Iris pigment epithelial cell (primary cell): ENCODE results near the gene ZDHHC14.
A peak's percentile ranks its signal among the peaks of the same experiment; 100 is the strongest.
"Not testable (repeated sequence)": the region's sequence is repeated elsewhere in the genome, so short reads cannot be mapped to it uniquely, and the experiment has no call there.

Experiments used
- DNase-seq: peaks from one replicate; pipeline ENCODE4 v3.0.0-alpha.2; 2011; ENCODE audit warnings: low read depth

Gene ZDHHC14

DNA sequence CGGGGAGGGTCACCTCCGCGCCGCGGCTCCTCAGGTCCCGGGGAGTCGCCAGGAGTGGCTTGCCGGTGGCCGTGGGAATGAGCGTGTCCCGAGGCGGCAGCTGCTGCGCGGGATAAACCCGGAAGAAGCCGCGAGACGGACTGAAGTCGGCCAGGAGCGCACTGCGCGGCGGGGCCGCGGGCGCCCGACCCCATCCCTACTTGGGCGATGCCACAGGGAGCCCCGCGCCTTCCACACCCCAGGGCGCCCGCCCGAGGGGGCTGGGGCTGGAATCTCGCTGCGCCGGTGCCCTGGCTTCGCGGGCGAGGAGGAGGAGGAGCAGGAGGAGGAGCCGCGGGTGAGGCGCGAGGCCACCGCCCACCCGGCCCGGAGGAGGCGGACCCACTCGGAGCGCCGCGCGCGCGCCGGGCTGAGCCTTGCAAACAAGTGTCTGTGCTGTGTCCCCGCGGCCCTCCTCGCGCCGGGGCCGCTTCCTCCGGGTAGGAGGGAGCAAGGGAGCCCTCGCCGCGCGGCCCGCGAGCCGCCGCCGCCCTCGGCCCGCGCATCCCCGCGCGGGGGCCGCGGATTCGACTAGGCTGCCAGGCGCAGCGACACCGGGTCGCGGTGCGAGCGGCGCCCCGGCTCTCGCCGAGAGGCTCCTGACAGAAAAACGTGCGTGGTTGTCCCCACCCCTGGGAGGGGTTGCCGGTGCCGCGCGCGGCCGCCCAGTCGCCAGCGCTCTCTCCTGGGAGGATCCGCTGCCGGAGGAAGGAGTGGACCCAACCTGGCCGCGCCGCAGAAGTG lies at the start of gene ZDHHC14:
ZDHHC14 (plus strand) TSS at position 412 of the 783 bp plus-strand sequence.
- DNase-seq = peak; percentile 89

DNA sequence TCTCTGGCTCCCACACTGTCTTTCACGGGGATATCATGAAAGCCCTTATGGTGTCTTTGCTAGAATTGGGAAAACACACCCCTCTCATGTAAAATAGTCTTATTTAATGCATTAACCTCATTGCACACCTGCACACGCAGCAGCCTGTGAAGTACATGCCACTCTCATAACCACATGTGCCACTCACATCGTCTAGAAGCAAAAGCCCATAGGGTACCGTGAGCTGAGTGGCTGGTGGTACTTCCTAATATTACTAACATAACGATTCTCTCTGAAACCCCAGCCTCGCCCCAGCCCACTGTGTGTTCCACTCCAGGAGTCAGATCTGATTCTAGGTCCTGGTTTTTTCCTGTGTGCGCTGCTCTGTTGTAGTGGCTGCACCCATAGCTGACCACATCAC lies 48.2 kb upstream of the ZDHHC14 start:
- no peak for DNase-seq

DNA sequence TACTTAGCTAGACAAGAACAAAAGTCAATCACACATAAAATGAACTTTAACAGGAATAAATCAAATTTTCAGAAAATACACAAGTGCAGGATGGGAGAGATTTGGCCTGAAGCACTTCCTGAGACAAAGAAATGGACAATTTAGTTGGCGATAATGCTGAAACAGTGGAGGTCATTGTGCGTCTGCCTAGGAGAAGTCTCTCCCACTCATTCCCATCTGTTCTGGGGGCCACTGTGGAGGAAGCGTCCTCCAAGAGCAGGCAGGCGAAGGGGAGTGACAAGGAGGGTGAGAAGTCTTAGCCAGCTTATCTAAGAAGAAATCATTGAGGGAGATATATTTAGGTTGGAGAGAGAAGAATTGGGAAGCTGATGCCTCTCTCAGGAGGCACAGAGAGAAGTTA lies 47.5 kb upstream of the ZDHHC14 start:
- DNase-seq = no peak

DNA sequence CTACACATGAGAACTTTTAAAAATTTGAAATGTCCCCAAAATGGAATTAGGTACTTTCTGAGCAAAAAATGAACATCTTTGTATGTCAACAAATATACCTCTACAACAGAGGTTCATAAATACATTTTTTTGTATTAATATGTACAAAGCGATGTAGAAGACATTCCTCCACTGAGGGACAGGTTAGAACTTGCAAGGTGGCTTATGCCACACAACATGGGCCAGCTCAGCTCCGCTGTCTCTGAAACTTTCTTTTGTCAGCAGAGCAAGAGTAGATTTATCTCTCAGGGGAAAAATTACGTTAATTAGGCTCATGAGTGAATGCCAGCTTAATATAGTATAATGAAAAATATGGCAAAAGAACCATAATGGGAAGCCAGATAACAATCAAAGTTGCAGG lies 47.0 kb upstream of the ZDHHC14 start:
- DNase-seq = no peak

DNA sequence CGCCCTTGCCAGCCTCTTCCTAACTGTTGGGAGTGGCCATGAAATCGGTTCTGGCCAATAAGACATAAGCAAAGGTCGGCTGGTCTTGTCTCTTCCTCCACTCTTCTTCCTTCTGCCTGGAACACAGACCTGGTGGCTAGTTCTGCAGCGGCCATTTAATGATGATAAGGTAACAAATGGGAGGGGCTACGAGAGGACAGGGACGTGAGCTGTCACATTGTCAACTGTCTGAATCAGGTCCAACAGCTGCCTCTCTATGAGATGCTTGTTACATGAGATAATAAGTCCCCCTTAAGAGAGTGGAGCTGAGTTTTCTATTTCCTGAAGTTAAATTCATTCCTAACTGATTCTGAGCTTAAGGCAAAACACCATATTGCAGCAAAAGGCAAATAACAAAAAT lies 45.2 kb upstream of the ZDHHC14 start:
- no peak for DNase-seq

DNA sequence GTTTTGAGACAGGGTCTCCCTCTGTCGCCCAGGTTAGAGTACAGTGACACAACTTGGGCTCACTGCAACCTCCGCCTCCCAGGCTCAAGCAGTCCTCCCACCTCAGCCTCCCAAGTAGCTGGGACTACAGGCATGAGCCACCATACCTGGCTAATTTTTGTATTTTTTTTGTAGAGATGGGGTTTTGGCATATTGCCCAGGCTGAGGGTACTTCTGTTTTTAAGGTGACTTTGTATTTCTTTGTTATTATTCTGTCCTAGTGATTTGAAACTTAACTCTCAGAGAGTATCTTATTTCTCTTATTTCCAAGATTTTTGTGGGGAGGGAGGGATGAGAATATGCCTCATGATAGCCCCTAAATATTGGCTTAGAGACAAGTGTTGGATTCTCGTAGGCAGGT lies 43.7 kb upstream of the ZDHHC14 start:
- not testable (repeated sequence) for DNase-seq

DNA sequence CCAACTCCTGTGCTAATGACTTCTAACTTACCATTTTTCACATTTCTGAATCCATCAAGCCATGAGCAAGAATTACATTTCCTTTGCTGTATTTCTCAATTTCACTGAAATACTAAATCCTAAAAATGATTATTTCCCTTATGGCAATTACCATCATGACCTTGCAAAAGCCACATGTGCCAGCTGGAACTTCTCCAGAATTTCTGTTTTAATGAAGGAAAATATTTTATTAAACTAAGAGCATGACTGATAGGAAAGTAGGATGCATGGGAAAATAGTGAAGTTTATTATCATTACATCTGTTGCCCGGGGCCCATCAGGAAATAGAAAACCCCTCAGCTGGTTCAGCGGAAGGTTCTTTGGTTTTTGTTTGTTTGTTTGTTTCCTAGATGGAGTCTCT lies 43.2 kb upstream of the ZDHHC14 start:
- DNase-seq = no peak

DNA sequence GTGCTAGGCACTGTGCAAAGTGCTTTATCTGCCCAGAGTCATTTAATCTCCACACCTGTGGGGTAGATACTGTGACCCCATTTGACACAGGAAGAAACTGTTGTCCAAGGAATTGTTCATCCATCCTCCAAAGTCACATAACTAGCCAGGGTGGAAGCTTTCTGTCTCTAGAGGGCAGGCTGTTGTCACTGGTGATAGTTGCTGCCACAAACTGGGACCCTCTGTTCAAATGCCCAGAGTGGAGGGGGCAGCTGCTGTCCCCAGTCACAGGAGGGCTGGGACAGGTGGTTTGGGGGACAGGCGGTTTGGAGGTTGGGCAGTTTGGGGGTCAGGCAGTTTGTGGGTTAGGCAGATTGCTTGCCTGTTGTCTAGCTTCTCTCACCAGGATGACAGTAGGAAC lies 41.6 kb upstream of the ZDHHC14 start:
- no peak for DNase-seq

DNA sequence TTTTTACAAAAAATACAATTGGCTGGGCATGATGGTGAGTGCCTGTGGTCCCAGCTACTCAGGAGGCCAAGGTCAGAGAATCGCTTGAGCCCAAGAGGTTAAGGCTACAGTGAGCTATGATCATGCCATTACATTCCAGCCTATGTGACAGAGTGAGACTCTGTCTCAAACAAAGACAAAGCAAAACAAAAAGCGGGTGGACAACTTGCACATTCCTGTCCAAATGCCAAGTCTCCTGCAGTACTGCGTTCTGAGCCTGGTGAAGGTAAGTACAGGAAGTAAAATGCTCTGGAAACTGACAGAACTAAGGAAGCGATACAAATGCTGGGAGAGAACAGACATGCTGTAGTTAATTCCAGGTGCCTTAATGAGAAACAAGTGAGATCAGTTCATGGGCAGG lies 37.3 kb upstream of the ZDHHC14 start:
- DNase-seq = no peak

DNA sequence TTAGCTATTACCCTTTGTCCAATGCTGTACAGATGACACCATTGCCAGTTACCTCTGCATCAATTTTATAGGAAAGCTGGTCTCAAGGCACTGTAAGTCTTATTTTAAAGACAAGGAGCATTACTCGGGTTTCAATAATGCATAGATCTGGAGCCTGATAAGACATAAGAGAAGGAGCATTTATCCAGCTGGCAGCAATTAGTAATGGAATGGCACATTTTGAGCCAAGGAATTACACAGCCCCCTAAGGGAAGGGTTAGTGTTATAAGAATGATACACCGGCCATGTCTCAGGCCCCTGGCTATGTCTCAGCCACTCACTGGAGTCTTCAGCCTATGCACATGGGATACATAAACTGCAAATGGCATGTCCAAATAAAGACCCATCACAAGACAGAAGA lies 34.6 kb upstream of the ZDHHC14 start:
- DNase-seq = no peak

DNA sequence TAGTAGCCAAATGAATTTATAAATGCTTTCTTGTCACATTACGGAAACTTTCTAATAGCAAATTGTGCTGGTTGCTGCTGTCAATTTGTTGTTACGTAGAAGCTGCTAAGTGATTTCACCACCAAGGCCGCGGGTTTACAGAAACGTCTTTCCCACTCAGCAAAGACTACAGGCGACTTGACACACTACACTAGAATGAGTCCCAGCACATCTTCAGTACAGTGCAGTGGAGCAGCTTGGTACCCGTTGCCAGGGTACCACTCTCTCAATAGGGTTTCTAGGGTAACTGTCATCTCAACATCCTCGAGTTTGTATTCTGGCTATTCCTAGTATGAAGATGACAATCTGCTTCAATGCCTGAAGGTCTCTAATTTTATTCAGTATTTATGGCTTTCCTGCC lies 22.7 kb upstream of the ZDHHC14 start:
- DNase-seq = no peak

DNA sequence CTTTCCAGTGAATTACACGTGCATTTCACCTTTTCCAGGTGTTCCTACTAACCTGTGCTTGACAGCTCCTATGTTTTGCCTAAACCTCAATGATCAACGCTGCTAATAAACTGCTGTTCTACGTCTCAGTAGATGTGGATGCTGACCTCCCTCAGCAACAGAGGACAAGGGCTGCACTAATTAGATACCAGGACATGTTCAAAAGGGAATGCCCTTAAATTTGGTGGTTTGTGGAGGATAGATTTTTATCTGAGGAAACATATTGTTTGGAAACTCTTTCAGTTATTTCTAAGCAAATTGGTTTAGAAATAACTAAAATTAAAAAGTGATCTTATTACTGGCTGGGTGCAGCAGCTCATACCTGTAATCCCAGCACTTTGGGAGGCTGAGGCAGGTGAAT lies 19.1 kb upstream of the ZDHHC14 start:
- DNase-seq = no peak

DNA sequence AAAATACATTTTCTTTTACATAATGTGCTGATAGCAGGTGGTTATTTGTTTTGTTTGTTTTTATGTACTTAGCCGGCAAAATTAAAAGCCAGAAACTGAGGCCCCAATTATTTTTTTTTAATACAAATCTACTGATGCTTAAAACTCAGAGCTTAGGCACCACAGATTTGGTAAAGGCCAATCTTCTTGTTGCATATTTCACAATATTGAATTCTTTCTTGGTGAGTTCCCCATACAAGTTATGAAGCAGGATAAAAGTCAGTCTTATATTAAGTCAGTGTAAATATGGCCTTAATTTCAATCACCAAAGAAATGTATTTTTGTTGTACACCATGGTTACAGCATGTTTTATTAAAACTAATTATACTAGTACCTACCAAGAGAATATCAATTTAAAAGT lies 16.3 kb upstream of the ZDHHC14 start:
- DNase-seq = peak; percentile 18

DNA sequence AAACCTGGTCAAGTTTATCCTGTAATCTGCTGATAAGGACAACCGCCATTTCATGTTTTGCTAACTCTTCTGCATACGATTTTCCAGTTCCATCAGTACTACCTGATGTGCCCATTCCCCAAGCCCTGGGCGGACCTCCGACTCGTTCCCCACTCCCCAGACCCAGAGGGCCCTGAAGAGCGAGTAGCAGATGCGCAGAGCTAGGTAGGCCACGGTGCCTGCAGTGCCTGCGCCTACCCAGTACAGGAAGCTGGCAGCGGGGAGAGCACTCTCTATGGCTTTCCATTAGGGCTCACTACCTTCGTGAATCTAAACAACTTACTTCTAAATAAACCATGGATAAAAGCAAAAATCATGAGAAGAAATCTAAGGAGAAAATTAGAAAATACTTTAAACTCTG lies 14.3 kb upstream of the ZDHHC14 start:
- no peak for DNase-seq

DNA sequence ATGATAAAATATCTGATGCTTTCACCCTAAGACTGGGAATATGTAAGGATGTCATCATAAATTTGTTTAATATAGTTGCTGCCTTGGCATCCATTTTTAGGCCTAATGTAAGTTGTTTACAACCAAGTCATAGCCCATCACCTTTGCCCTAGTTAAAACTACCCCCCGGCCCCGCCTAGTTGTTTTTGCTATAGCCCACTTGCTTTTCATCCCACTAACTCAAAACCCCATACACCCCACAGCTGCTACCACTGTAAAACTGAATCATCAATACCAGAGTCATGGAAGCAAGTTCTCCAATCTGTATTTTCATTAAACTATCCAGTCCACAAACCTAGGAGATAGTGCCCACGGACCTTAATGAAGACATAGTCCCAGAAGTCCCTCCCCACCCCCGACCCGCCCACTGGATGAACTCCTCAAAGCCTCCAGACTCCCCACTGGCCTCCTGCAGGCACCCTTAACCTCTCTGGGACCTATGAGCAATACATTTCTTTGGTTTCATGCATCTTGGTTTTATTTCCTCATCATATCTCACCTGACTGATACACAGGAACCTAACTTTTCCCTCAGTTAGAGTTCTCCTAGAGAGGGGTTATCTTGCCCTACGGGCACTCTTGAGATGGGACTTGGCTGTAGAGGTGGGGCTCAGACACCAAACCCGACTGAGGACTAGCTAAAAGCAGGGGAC lies 12.5 kb upstream of the ZDHHC14 start:
- DNase-seq = no peak

DNA sequence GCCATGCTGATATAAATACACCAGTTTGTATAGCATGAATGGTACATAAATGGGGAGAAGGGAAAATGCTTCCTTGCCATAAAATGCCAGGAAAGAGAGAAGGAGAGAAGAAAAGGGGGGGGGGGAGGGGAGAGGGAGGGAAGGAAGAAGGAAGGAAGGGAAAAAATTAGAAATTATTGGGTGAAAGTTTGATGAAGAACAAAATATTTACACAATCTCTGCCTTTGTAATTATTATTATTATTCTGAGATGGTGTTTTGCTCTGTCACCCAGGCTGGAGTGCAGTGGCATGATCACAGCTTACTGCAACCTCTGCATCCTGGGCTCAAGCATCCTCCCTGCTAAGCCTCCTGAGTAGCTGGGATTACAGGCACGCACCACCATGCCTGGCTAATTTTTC lies 10.2 kb upstream of the ZDHHC14 start:
- DNase-seq = no peak

DNA sequence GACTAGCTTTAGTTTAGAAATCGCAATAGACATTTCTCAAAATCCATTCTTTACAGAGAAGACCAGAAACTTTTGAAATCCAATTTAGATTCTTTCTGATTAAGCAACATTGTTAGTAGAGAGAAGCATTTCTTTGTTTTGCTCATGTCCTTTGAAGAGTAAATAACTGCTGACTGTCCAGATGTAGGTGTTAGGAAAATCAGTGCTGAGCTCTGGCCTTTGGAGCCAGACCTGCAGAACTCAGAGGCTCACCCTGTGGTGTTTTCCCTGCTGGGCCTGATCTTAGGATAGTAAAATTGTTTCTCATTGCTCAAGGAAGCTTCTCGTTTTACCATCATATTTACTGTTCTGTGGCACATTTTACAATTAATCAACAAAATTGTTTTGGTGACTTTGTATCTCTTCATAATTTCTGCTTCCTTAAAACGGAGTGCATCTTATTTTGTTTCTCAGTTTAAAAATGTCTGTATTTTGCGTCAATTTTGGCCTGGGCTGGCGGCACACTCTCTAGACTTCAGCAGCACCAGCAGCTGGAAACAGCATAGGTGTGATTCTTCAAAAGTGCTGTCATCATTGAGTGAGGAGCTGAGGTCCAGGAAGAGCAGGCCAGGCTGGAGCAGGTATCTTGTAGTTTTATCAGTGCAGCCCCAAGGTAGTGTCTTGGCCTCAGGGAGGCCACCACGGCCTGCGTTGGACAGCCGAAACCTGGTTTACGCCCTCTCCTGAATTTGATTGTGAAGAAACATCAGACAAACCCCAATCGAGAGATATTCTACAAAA lies 8.3 kb upstream of the ZDHHC14 start:
- no peak for DNase-seq

DNA sequence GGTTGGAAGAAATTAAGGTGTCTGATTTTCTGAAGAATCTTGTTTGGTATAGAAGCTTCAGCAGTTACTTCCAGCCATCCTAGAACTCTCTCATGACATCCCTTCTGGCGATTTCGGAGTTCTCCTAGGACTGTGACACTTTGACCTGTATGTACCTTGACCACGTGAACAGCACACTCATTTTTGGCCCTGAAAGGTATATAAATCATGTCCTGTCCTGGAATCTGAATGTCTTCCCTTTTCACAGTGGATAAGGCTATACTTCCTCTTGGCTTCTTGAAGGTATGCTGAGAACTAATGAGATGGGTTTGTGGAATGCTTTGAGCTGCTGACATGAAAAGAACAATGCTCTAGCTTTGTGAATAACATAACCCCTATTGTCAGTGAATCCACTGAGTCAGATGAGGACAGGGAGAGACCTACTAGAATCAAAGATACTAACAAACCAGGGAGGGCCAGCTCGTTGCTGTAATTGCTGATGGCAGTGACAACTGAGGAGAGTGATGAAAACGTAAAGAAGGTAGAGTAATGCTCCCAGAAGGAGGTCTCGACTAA lies 6.0 kb upstream of the ZDHHC14 start:
- peak; percentile 3 for DNase-seq

DNA sequence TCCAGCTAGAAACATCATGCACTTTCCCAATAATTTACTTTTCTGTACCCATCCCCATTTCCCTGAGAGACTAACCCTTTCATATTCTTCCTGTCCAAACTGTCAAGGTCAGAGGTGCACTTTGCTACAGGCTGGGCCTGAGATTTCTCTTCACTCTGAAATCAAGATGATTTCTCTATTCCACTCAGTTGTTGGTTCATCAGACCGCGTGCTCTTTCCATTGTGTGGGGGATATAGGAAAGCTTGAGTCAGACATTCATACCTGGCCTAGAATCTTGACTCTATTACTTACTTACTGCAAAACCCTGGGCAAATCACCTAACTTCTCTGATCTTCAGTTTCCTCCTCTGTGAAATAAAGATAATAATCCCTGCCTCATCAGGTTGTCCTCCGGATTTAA lies 4.7 kb upstream of the ZDHHC14 start:
- DNase-seq = no peak

DNA sequence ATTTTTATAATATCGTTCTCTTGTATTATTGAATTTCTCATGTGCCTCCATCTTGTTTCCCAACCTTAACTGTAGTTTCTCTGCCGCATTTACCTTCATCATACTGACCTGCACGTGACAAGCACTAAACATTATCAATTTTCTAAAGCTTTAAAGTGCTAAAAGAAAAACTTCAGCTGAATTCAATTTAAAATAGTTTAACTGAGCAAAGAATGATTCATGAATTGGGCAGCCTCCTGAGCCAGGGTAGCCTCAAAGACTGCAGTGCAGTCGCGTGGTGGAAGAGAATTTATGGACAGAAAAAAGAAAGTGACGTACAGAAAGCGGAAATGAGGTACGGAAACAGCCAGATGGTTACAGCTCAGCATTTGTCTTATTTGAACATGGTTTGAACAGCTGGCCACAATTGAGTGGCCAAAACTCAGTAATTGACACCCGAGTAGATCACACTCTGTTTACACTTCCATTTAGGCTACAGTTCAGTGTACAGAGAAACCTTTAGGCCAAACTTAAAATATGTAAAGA lies 4.2 kb upstream of the ZDHHC14 start:
- peak; percentile 4 for DNase-seq

DNA sequence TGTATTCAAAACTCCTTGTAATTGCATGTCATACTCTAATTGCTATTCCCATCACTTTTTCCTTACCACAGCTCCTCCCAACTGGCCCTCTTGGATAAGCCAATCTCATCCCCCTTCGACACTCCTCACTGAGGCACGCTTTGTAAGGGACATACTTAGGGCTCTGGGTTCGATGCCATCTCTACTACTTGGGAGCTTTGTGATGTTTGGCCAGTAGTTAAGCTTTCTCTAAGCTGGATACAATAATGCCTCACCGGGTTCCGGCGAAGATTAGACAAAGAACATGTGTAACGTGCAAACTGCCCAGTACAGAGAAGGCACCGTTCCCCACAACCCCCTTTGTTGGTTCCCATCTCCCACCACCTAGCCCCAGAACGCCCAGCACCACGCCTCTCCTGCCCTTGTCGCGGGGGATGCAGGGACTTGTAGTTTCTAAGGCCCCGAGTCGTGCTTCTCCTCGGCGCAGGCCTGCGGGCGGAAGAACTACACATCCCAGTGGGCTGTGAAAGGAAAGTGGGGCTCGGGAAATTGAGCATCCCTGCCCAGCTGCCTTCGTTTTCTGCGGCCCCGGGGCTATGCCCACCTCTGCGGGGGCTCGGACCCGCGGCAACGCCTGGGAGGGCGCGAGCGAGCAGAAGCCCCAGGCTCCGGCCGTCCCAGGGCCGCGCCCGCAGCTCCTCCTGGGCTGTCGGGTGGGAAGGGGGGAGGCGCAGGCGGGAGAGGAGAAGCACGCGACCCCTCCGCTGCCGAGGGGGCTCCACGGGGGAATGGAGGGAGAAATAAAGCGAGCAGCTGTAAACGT lies 1.1 kb upstream of the ZDHHC14 start:
- peak; percentile 94 for DNase-seq

DNA sequence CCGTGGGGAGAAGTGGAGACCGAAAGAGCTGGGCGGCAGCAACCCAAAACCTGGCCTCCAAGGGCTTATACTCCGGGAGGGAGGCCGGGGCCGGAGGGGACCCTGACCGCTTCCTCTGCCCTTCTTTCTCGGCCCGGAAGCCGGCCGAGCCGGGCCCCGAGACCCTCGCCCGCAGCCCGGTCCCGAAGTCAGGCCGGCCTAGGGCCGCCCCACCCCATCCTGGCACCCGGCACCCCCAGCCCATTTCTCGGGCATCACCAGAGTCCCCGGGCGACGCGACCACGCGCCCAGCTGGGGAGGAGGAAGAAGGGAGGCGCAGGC lies 572 bp upstream of the ZDHHC14 start:
- DNase-seq = no peak
